A673 (cell line): ENCODE measurements around the gene IFRD1. TPM values are rescaled to one million over a fixed set of nuclear protein-coding genes. Genes with fewer than 3 reads are reported as not detected.

Experiments
- BruUV-seq: library from RNA; stranded (reverse); fragments of 400-500 nt; replicated peaks from 2 replicates; lab custom pipeline; 2021; lab: Mats Ljungman, UMichigan
- CTCF ChIA-PET: fragments of 300-600 bp; sonication (Branson Sonifier 250); formaldehyde crosslinking; loops from one replicate; lab custom pipeline; 2022; ENCODE audit warnings: antibody characterized with exemption; lab: Charles Lee
- POLR2A ChIA-PET: fragments of 300-600 bp; sonication (Branson Sonifier 250); formaldehyde crosslinking; loops from one replicate; lab custom pipeline; 2022; ENCODE audit warnings: antibody characterized with exemption; ENCODE audit not compliant: low non-redundant PET; lab: Charles Lee
- DNase-seq: peaks from one replicate; pipeline ENCODE4 v3.0.0-alpha.2; 2015; ENCODE audit warnings: low spot score
- H3K27ac ChIP-seq: fragments of 200-600 bp; sonication (generic); 2 replicates; pipeline ENCODE4 v1.5.1; 2016; ENCODE audit warnings: mixed run types, low read depth, mild to moderate bottlenecking, mixed read lengths, antibody characterized with exemption, low read length; ENCODE audit not compliant: poor library complexity, severe bottlenecking
- H3K27me3 ChIP-seq: fragments of 200-600 bp; sonication (generic); replicated peaks from 2 replicates; pipeline ENCODE4 v1.6.1; 2017; ENCODE audit warnings: mixed run types, low read depth, mild to moderate bottlenecking, mixed read lengths, antibody characterized with exemption, low read length; ENCODE audit not compliant: insufficient read depth, poor library complexity
- H3K36me3 ChIP-seq: fragments of 200-600 bp; sonication (generic); 2 replicates; pipeline ENCODE4 v1.6.1; 2016; ENCODE audit warnings: mixed run types, mild to moderate bottlenecking, mixed read lengths, antibody characterized with exemption, low read length; ENCODE audit not compliant: insufficient read depth, poor library complexity, severe bottlenecking
- H3K4me1 ChIP-seq: fragments of 200-600 bp; sonication (generic); 2 replicates; pipeline ENCODE4 v1.6.1; 2017; ENCODE audit warnings: mixed run types, mild to moderate bottlenecking, mixed read lengths, antibody characterized with exemption, low read length; ENCODE audit not compliant: insufficient read depth, poor library complexity, severe bottlenecking
- H3K4me3 ChIP-seq: fragments of 200-600 bp; sonication (generic); 2 replicates; pipeline ENCODE4 v1.5.1; 2016; ENCODE audit warnings: low read depth, mixed run types, mild to moderate bottlenecking, mixed read lengths, low read length; ENCODE audit not compliant: poor library complexity, severe bottlenecking
- H3K9me3 ChIP-seq: fragments of 200-600 bp; sonication (generic); 2 replicates; pipeline ENCODE4 v1.6.1; 2016; ENCODE audit warnings: mixed run types, low read depth, mild to moderate bottlenecking, mixed read lengths, antibody characterized with exemption, low read length; ENCODE audit not compliant: poor library complexity, severe bottlenecking
- CTCF ChIP-seq: fragments of 300-800, 200-600 bp; sonication (generic); conservative IDR thresholded peaks from 2 replicates; pipeline ENCODE4 v1.5.1; 2017; ENCODE audit warnings: low read depth, mild to moderate bottlenecking, antibody characterized with exemption, low read length, moderate library complexity, mixed read lengths
- EZH2 ChIP-seq: fragments of 200-600 bp; sonication (generic); IDR thresholded peaks from 2 replicates; pipeline ENCODE4 v1.6.1; 2017; ENCODE audit warnings: borderline replicate concordance, low read depth, mild to moderate bottlenecking, mixed read lengths, antibody characterized with exemption, low read length; ENCODE audit not compliant: poor library complexity, severe bottlenecking
- intact Hi-C: fragments of 100-400 bp; cut with micrococcal nuclease; formaldehyde crosslinking; loops from one replicate; pipeline ENCODE4 v1.10.0; 2022; ENCODE audit not compliant: unreplicated experiment
- total RNA-seq: library from RNA; stranded (reverse); gene quantifications from 2 replicates; pipeline ENCODE4 v1.2.3, GENCODE V29; 2021

The IFRD1 gene
- total RNA-seq, 1 experiment from 2014 or later = 79.9 TPM

GRCh38 chr7:112422842-112423496 is 27.3 kb upstream of the IFRD1 start:
- DNase-seq = peak; percentile 82
- TSS peak; percentile 81 for BruUV-seq
- ChIA-PET POLR2A (no interaction called here), CTCF (no interaction called here)
- Histone ChIP-seq H3K27ac (peak overlapping the region; percentile 1), H3K4me1 (peaks cover 13% of the 10 kb centered on the region), H3K36me3 (no peaks in the 10 kb centered on the region), H3K4me3 (no peak overlapping the region), H3K9me3 (no peaks in the 10 kb centered on the region), H3K27me3 (no peaks in the 10 kb centered on the region)
- intact Hi-C loops = no loop called here
- no peak for TF ChIP-seq EZH2
- TF ChIP-seq CTCF = no peak

GRCh38 chr7:112423987-112424386 is 26.3 kb upstream of the IFRD1 start:
- H3K9me3 ChIP-seq = no peaks in the 10 kb centered on the region
- no peak overlapping the region for H3K4me3 ChIP-seq
- DNase-seq = no peak
- no peaks in the 10 kb centered on the region for H3K36me3 ChIP-seq
- BruUV-seq = no TSS peak
- no peak overlapping the region for H3K27ac ChIP-seq
- CTCF ChIA-PET = no interaction called here
- H3K4me1 ChIP-seq = peaks cover 13% of the 10 kb centered on the region
- POLR2A ChIA-PET = no interaction called here
- TF ChIP-seq CTCF = no peak
- TF ChIP-seq EZH2 = no peak
- no peaks in the 10 kb centered on the region for H3K27me3 ChIP-seq
- intact Hi-C loops = no loop called here

- Histone ChIP-seq H3K27ac (no peak overlapping the region), H3K36me3 (no peaks in the 10 kb centered on the region), H3K9me3 (no peaks in the 10 kb centered on the region), H3K4me3 (no peak overlapping the region), H3K4me1 (peaks cover 4% of the 10 kb centered on the region), H3K27me3 (no peaks in the 10 kb centered on the region)
- no peak for TF ChIP-seq EZH2
- TF ChIP-seq CTCF = no peak
- ChIA-PET POLR2A (no interaction called here), CTCF (no interaction called here)
- intact Hi-C loops = no loop called here
- no TSS peak for BruUV-seq
- DNase-seq = no peak
These were observed 22.3 kb upstream of the IFRD1 start for GRCh38 chr7:112427984-112428383.
